Measurements from ENCODE around the gene SSX2IP.
"Not testable (repeated sequence)": the region's sequence is repeated elsewhere in the genome, so short reads cannot be mapped to it uniquely, and the experiment has no call there.

The SSX2IP gene

GRCh38 chr1:84675631-84676030 is 14.6 kb downstream of the SSX2IP start:
- DNase-seq (ENCODE audit: low read depth, low spot score), result no peak

GRCh38 chr1:84675106-84675505 is 15.2 kb downstream of the SSX2IP start:
- DNase-seq (ENCODE audit: low read depth, low spot score), result no peak

GRCh38 chr1:84674705-84675104 is 15.6 kb downstream of the SSX2IP start:
- DNase-seq (ENCODE audit: low read depth, low spot score), result no peak

GRCh38 chr1:84674021-84674420 is 16.2 kb downstream of the SSX2IP start:
- no peak for DNase-seq (ENCODE audit: low read depth, low spot score)

- no peak for DNase-seq (ENCODE audit: low read depth, low spot score)
Observed at GRCh38 chr1:84672080-84672854, 18.0 kb downstream of the SSX2IP start.

- DNase-seq (ENCODE audit: low read depth, low spot score), result no peak
Observed at GRCh38 chr1:84669831-84670230, 20.4 kb downstream of the SSX2IP start.

GRCh38 chr1:84668185-84668584 is 22.1 kb downstream of the SSX2IP start:
- DNase-seq (ENCODE audit: low read depth, low spot score), result no peak

GRCh38 chr1:84665703-84666317 is 24.5 kb downstream of the SSX2IP start:
- DNase-seq (ENCODE audit: low read depth, low spot score), result no peak

GRCh38 chr1:84653130-84653677 is 37.1 kb downstream of the SSX2IP start:
- DNase-seq (ENCODE audit: low read depth, low spot score), result no peak

GRCh38 chr1:84644472-84644871 is 45.8 kb downstream of the SSX2IP start:
- no peak for DNase-seq (ENCODE audit: low read depth, low spot score)

GRCh38 chr1:84643183-84643582 is 47.1 kb downstream of the SSX2IP start:
- no peak for DNase-seq (ENCODE audit: low read depth, low spot score)

- no peak for DNase-seq (ENCODE audit: low read depth, low spot score)
Observed at GRCh38 chr1:84642774-84643173, 47.5 kb downstream of the SSX2IP start.

GRCh38 chr1:84639731-84640130 is 50.5 kb downstream of the SSX2IP start:
- not testable (repeated sequence) for DNase-seq (ENCODE audit: low read depth, low spot score)

GRCh38 chr1:84635429-84635828 is 54.8 kb downstream of the SSX2IP start:
- no peak for DNase-seq (ENCODE audit: low read depth, low spot score)

GRCh38 chr1:84634536-84635205 is 55.6 kb downstream of the SSX2IP start:
- no peak for DNase-seq (ENCODE audit: low read depth, low spot score)

- peak; percentile 43 for DNase-seq (ENCODE audit: low read depth, low spot score)
Observed at GRCh38 chr1:84632673-84633434, 57.4 kb downstream of the SSX2IP start.

GRCh38 chr1:84632137-84632536 is 58.1 kb downstream of the SSX2IP start:
- DNase-seq (ENCODE audit: low read depth, low spot score), result no peak

- DNase-seq (ENCODE audit: low read depth, low spot score), result no peak
Observed at GRCh38 chr1:84624876-84625275, 65.4 kb downstream of the SSX2IP start.

- no peak for DNase-seq (ENCODE audit: low read depth, low spot score)
Observed at GRCh38 chr1:84621553-84621952, 68.7 kb downstream of the SSX2IP start.

GRCh38 chr1:84620720-84621313 is 69.4 kb downstream of the SSX2IP start:
- DNase-seq (ENCODE audit: low read depth, low spot score), result peak; percentile 92

- peak; percentile 71 for DNase-seq (ENCODE audit: low read depth, low spot score)
Observed at GRCh38 chr1:84619383-84620102, 70.7 kb downstream of the SSX2IP start.
